Cerebellar cortex (tissue), 1 donor: ENCODE measurements around the gene SLC24A3.

Experiments
- DNase-seq: peaks from one replicate; pipeline ENCODE4 v3.0.0-alpha.2; 2015; ENCODE audit warnings: low spot score

Gene SLC24A3

GRCh38 chr20:19502169-19502568, 289.7 kb downstream of the SLC24A3 start:
- DNase-seq: no peak

GRCh38 chr20:19504251-19504650, 291.8 kb downstream of the SLC24A3 start:
- DNase-seq: no peak

- no peak for DNase-seq
These were observed 293.6 kb downstream of the SLC24A3 start for GRCh38 chr20:19506021-19506420.

DNA sequence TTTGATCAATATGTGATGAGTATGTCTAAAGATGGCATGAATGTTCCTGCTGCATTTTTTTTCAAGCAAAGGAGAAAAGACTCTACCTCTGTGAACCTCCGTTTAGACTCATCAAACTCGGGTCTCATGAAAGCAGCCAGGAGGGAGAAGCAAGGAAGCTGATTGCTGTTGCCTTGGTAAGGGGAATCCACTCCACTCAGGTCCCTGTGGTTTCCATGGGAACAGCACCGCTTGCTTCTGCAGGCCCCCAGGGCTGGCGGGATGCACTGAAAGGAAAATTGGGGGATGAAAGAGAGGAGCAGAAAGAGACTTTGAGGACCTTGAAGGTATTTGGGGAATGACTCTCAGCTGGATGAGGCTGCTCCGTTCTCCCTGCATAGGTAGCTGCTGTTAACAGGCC, 296.0 kb downstream of the SLC24A3 start:
- no peak for DNase-seq

GRCh38 chr20:19510611-19511010, 298.2 kb downstream of the SLC24A3 start:
- DNase-seq: no peak

DNA sequence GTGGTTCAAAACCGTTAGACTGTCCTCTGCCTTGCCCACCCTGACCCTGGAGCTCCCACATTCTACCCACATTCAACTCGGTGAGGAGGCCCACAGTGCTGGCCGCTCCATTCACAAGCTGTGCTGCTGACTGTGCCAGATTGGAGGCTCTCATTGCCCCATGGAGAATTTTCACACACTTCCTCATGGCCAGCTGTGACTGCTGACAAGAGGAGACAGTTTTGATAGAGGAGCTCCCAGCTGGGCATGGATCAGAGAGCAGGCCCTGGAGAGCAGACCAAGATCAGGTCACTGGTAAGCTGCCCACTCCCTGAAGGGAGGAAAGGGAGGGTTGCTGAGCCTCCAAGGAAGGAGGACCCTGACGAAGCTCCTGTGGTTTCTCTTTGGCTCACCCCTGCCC, 299.5 kb downstream of the SLC24A3 start:
- DNase-seq: no peak

GRCh38 chr20:19512886-19513677, 300.6 kb downstream of the SLC24A3 start:
- no peak for DNase-seq

DNA sequence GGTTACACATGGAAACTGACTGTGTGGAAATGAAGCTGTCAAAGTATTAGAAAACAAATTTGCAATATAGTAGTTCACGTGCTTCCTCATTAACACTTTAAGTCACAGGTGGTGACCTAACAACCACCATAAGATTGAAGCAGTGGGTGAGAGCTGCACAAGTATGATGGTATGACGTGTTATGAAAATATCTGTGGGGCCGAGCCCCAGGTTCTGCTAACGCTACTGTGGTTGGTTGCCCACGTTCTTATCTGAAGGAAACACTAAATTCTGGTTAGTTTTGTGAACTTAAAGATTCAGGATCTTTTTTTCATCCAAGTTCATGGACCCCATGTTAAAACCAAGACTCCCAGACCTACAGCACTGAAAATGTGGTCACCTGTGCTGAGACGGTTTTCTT, 302.6 kb downstream of the SLC24A3 start:
- DNase-seq: no peak

DNA sequence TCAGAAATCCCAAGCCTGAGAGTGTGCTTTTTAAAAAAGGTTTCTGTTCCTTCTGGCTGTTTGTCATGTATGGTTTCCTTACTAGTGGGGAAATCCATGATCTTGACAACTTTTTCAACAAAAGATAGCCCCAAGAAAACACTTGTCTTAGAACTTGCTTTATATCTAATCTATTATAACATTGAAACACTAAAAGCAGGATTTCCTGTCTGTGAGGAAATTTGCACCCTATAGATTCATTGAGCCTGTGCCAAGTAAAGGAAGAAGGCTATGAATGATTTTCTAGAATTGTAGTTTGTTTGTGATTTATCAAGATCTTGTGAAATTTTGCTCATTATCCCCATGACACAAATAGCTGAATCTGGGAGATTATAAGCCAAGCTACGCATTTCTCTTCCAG, 307.0 kb downstream of the SLC24A3 start:
- DNase-seq: no peak

GRCh38 chr20:19520261-19520660, 307.8 kb downstream of the SLC24A3 start:
- no peak for DNase-seq

GRCh38 chr20:19522071-19522801, 309.8 kb downstream of the SLC24A3 start:
- DNase-seq: no peak

DNA sequence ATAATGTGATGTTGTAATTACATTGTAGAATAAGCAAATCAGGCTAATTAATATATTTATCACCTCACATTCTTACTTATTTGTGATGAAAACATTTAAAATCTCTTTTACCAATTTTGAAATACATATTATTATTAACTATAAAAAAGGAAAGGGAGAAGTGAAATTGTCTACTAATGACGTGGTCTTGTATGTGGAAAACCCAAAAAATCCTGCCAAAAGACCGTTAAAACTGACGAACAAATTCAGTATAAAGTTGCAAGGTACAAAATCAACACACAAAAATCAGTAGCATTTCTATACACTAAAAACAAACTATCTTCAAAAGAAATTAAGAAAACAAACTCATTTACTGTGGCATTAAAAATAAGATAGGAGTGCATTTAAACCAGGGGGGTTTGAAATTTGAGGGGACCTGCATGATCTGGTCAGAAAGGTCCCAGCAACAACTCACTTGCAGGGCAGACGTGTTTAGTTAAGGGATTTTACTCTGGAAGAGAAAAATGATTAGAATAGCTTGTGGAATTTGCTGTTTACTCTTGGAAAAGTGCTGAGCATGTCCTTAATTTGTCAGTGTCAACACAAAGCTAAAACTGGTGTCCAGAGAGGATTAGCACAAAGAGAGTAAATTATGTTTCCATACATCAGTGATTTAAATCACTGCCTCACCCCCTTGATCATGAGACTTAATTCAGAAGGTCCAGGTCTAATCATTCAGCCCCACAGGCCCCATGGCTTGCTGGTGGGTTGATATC, 310.6 kb downstream of the SLC24A3 start:
- no peak for DNase-seq

- no peak for DNase-seq
These were observed 312.2 kb downstream of the SLC24A3 start for GRCh38 chr20:19524691-19525090.

- no peak for DNase-seq
These were observed 315.1 kb downstream of the SLC24A3 start for GRCh38 chr20:19527509-19527908.

- DNase-seq: no peak
These were observed 316.0 kb downstream of the SLC24A3 start for GRCh38 chr20:19528286-19529030.

GRCh38 chr20:19530006-19530405, 317.6 kb downstream of the SLC24A3 start:
- no peak for DNase-seq

GRCh38 chr20:19531446-19531845, 319.0 kb downstream of the SLC24A3 start:
- DNase-seq: no peak

DNA sequence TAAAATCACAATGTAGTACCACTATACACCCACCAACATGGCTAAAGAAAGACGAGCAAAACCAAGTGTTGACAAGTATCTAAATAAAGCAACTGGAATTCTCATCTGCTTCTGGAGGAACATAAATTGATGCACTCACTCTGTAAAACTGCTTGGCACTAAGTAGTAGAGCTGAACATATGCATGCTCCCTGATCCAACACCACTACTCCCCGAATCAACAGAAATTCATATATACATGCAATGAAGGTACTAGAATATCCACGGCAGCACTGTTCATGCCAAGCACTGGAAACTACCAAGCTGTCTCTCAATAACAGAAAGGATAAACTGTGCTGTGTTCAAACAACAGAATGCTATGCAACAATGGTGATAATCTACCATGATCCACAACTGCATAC, 326.1 kb downstream of the SLC24A3 start:
- no peak for DNase-seq

- DNase-seq: no peak
These were observed 326.7 kb downstream of the SLC24A3 start for GRCh38 chr20:19539191-19539590.

DNA sequence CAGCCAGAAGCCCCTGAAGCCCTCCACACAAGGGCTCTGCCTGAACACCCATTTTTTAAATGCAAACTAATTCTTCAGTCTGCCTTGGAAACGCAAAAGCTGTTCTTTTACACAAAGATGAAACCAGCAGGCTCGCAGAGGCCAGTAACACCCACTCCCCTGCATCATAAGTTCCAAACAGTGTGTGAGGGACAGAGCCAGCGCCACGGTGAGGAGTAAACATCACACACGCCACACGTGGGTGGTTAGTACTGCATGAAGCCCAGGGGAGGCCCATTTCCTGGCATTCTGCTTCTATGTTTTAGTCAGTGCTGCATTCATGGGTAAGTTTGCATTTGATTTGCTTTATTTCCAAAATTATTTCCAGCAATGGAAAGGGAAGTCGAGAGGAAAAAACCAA, 327.9 kb downstream of the SLC24A3 start:
- DNase-seq: no peak

GRCh38 chr20:19543101-19543500, 330.7 kb downstream of the SLC24A3 start:
- no peak for DNase-seq

DNA sequence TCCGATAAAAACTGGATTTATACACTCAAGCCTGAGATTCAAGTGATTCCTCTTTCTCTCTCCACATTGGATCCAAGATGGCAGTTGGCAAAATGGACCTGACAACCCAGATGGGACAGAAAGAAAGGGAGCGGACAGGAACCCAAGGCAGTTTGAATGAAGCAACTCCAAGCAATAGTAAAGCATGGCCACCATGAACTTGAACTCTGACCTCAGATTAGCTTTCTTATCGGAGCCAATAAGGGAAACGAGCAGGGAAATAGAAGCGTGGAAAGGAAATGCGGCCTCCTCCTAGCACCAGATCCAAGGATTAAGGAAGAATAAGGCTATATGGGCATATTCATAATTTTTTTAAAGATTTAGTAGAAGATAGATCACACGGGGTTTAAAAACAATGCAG, 332.2 kb downstream of the SLC24A3 start:
- no peak for DNase-seq
